H9 (cell line): ENCODE results near the gene WIF1. TPM values are rescaled to one million over a fixed set of nuclear protein-coding genes. Genes with fewer than 3 reads are reported as not detected.

Experiments
- DNase-seq: peaks from one replicate; pipeline ENCODE4 v3.0.0-alpha.2; 2017
- H2AFZ ChIP-seq: one replicate; pipeline ENCODE4 v1.6.1; 2013; ENCODE audit warnings: mild to moderate bottlenecking, low read length, control low read depth, moderate library complexity
- H2AK5ac ChIP-seq: 2 replicates; pipeline ENCODE4 v1.6.1; 2013; ENCODE audit warnings: low read length, control low read depth, mixed read lengths; ENCODE audit not compliant: insufficient read length
- H2BK120ac ChIP-seq: one replicate; pipeline ENCODE4 v1.6.1; 2013; ENCODE audit warnings: low read depth, mild to moderate bottlenecking, low read length, control low read depth, inconsistent platforms; ENCODE audit not compliant: poor library complexity, severe bottlenecking
- H2BK12ac ChIP-seq: 2 replicates; pipeline ENCODE4 v1.6.1; 2013; ENCODE audit warnings: low read length, control low read depth, mixed read lengths, low read depth; ENCODE audit not compliant: insufficient read length
- H2BK15ac ChIP-seq: 2 replicates; pipeline ENCODE4 v1.6.1; 2013; ENCODE audit warnings: low read depth, low read length, control low read depth
- H2BK20ac ChIP-seq: one replicate; pipeline ENCODE4 v1.6.1; 2013; ENCODE audit warnings: low read depth, mild to moderate bottlenecking, low read length, control low read depth, inconsistent platforms; ENCODE audit not compliant: poor library complexity, severe bottlenecking
- H2BK5ac ChIP-seq: 2 replicates; pipeline ENCODE4 v1.6.1; 2013; ENCODE audit warnings: low read length, control low read depth, mixed read lengths; ENCODE audit not compliant: insufficient read length
- H3K14ac ChIP-seq: 2 replicates; pipeline ENCODE4 v1.6.1; 2013; ENCODE audit warnings: low read length, control low read depth; ENCODE audit not compliant: insufficient read depth
- H3K18ac ChIP-seq: 2 replicates; pipeline ENCODE4 v1.6.1; 2013; ENCODE audit warnings: low read depth, mild to moderate bottlenecking, mixed read lengths, low read length, control low read depth; ENCODE audit not compliant: insufficient read length
- H3K23ac ChIP-seq: 2 replicates; pipeline ENCODE4 v1.6.1; 2013; ENCODE audit warnings: low read length, control low read depth, mixed read lengths, low read depth; ENCODE audit not compliant: insufficient read length
- H3K23me2 ChIP-seq: 2 replicates; pipeline ENCODE4 v1.6.1; 2013; ENCODE audit warnings: low read depth, mild to moderate bottlenecking, mixed read lengths, low read length, control low read depth; ENCODE audit not compliant: insufficient read length, poor library complexity, severe bottlenecking
- H3K27ac ChIP-seq: 2 replicates; pipeline ENCODE4 v1.5.1; 2013; ENCODE audit warnings: low read length, control low read depth, mixed read lengths, low read depth; ENCODE audit not compliant: insufficient read length
- H3K27me3 ChIP-seq: 2 replicates; pipeline ENCODE4 v1.6.1; 2013; ENCODE audit warnings: low read length, control low read depth, inconsistent platforms; ENCODE audit not compliant: insufficient read depth
- H3K4ac ChIP-seq: 2 replicates; pipeline ENCODE4 v1.6.1; 2013; ENCODE audit warnings: low read depth, mild to moderate bottlenecking, control low read depth, inconsistent platforms, low read length, moderate library complexity
- H3K4me1 ChIP-seq: 2 replicates; pipeline ENCODE4 v1.6.1; 2013; ENCODE audit warnings: low read length, control low read depth, inconsistent platforms; ENCODE audit not compliant: insufficient read depth
- H3K4me2 ChIP-seq: 2 replicates; pipeline ENCODE4 v1.6.1; 2013; ENCODE audit warnings: low read length, control low read depth, mixed read lengths; ENCODE audit not compliant: insufficient read length, insufficient read depth
- H3K56ac ChIP-seq: 2 replicates; pipeline ENCODE4 v1.6.1; 2013; ENCODE audit warnings: low read depth, mild to moderate bottlenecking, mixed read lengths, low read length, control low read depth; ENCODE audit not compliant: insufficient read length
- H3K79me1 ChIP-seq: 2 replicates; pipeline ENCODE4 v1.6.1; 2013; ENCODE audit warnings: low read depth, mild to moderate bottlenecking, moderate library complexity, low read length, control low read depth, inconsistent platforms; ENCODE audit not compliant: insufficient read depth, poor library complexity, severe bottlenecking
- H3K79me2 ChIP-seq: 2 replicates; pipeline ENCODE4 v1.6.1; 2013; ENCODE audit warnings: low read length, control low read depth, inconsistent platforms; ENCODE audit not compliant: insufficient read depth
- H3K9ac ChIP-seq: 2 replicates; pipeline ENCODE4 v1.6.1; 2013; ENCODE audit warnings: low read length, control low read depth, mixed read lengths; ENCODE audit not compliant: insufficient read length; ENCODE audit errors: extremely low read depth
- H3K9me3 ChIP-seq: one replicate; pipeline ENCODE4 v1.6.1; 2013; ENCODE audit warnings: low read depth, low read length, inconsistent platforms; ENCODE audit not compliant: control insufficient read depth
- H3T11ph ChIP-seq: one replicate; pipeline ENCODE4 v1.6.1; 2013; ENCODE audit warnings: mild to moderate bottlenecking, low read length, control low read depth, inconsistent platforms
- H4K20me1 ChIP-seq: one replicate; pipeline ENCODE4 v1.6.1; 2013; ENCODE audit not compliant: control insufficient read depth, insufficient read length, insufficient read depth
- H4K5ac ChIP-seq: 2 replicates; pipeline ENCODE4 v1.6.1; 2013; ENCODE audit warnings: low read depth, mild to moderate bottlenecking, mixed read lengths, low read length, control low read depth; ENCODE audit not compliant: insufficient read length
- H4K8ac ChIP-seq: replicated peaks from 2 replicates; pipeline ENCODE4 v1.6.1; 2013; ENCODE audit warnings: low read length, control low read depth, mixed read lengths, low read depth; ENCODE audit not compliant: insufficient read length
- H4K91ac ChIP-seq: 2 replicates; pipeline ENCODE4 v1.6.1; 2013; ENCODE audit warnings: low read depth, mild to moderate bottlenecking, moderate library complexity, mixed read lengths, low read length, control low read depth; ENCODE audit not compliant: insufficient read length
- H3K27ac Mint-ChIP-seq, 3 experiments: 2 replicates in 2 of 3; 3 replicates in 1 of 3; pipeline ENCODE4 v1.8.0; 2020 to 2021; ENCODE audit warnings: mixed read lengths in 3 of 3, mild to moderate bottlenecking in 1 of 3, moderate library complexity in 1 of 3
- H3K27me3 Mint-ChIP-seq: 2 replicates; pipeline ENCODE4 v1.8.0; 2021; ENCODE audit warnings: low read depth, mild to moderate bottlenecking, moderate library complexity, mixed read lengths
- H3K36me3 Mint-ChIP-seq, 3 experiments: 2 replicates in 2 of 3; 3 replicates in 1 of 3; pipeline ENCODE4 v1.8.0; 2020 to 2021; ENCODE audit warnings: low read depth in 3 of 3, mixed read lengths in 3 of 3; ENCODE audit not compliant: insufficient read depth in 1 of 3
- H3K4me1 Mint-ChIP-seq, 2 experiments: 2 replicates each; pipeline ENCODE4 v1.8.0; 2020; ENCODE audit warnings: mixed read lengths in 2 of 2
- H3K4me3 Mint-ChIP-seq, 2 experiments: 2 replicates in 1 of 2; 3 replicates in 1 of 2; pipeline ENCODE4 v1.8.0; 2020 to 2021; ENCODE audit warnings: mild to moderate bottlenecking in 2 of 2, mixed read lengths in 2 of 2, moderate library complexity in 1 of 2
- H3K9me3 Mint-ChIP-seq, 2 experiments: 2 replicates in 1 of 2; 3 replicates in 1 of 2; pipeline ENCODE4 v1.8.0; 2020; ENCODE audit warnings: mild to moderate bottlenecking in 2 of 2, mixed read lengths in 2 of 2, moderate library complexity in 1 of 2
- WGBS: extraction: QIAGEN DNeasy Blood & Tissue Kit; methylation state at CpG from one replicate; pipeline ENCODE4 v1.1.7; 2013; ENCODE audit warnings: missing lambda C conversion rate, low lambda C conversion rate, mixed read lengths; ENCODE audit not compliant: insufficient read length; ENCODE audit errors: extremely low coverage; 5-methylcytosine and 5-hydroxymethylcytosine counted together
- total RNA-seq: library from RNA; stranded (reverse); gene quantifications from 2 replicates; pipeline ENCODE4 v1.2.1, GENCODE V29; 2021
- TF ChIP-seq, protein P1 (sequence below): fragments of 200-600 bp; sonication (generic); conservative IDR thresholded peaks from 3 replicates; pipeline ENCODE4 v1.8.0; 2021; ENCODE audit warnings: antibody characterized with exemption, mild to moderate bottlenecking

Gene WIF1
- total RNA-seq, 1 experiment from 2014 or later: 0.98 TPM

DNA sequence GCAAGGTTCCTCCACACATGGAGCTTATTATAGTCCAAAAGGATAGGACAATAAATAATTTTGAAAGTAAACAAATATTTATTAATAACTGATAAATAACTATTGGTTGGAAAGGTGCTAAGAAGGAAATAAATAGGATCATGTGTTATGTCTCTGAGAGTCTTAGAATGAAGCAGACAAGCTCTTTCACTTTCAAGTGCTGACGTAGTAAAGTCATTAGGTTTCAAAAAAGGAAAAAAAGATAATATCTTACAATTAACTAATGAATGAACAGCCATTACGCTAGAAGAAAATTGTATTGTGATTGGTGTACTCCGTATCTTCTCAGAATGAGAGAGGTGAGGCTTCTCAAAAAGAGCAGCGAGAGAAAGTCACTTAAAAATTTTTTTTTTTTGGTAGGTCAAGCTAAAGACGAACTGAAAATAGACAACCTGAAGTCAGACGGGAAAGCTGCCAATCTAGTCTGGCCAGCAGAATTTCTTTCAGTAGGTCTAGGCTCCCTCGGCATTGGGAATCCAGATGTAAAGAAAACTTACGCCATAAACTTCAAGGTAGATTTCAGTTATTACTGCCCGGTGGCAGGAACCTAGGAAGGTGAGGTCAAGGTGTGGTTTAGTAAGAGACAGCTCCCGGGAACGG lies 47.7 kb upstream of the WIF1 start:
- peak overlapping the region; percentile 19; the same call in 1 of the 2 replicates for H3K14ac ChIP-seq
- H3K23ac ChIP-seq: no peak overlapping the region
- peaks cover 16 to 23% of the 10 kb centered on the region in 2 experiments for H3K4me1 Mint-ChIP-seq

More for the DNA sequence above, 47.7 kb upstream of the WIF1 start:
- no peaks in the 10 kb centered on the region for H3K9me3 ChIP-seq
- no peaks in the 10 kb centered on the region for H3K27me3 ChIP-seq
- no peak overlapping the region for H4K91ac ChIP-seq
- H3K79me2 ChIP-seq: peaks cover 23% of the 10 kb centered on the region
- WGBS: no CpG with 5 or more reads among the region's 11 CpGs
- H3K36me3 Mint-ChIP-seq: peaks cover 5 to 8% (median 7%) of the 10 kb centered on the region in 3 experiments; a peak in 5 of 7 replicates
- H3K79me1 ChIP-seq: peaks cover 8% of the 10 kb centered on the region
- H2BK12ac ChIP-seq: no peak overlapping the region
- H4K5ac ChIP-seq: no peak overlapping the region
- H2BK5ac ChIP-seq: no peak overlapping the region
- H4K20me1 ChIP-seq: no peaks in the 10 kb centered on the region
- no peak overlapping the region for H3K27ac ChIP-seq
- H3K4me3 Mint-ChIP-seq: peak overlapping the region; percentile 97 to 99
- no peak for DNase-seq
- H3K18ac ChIP-seq: peak overlapping the region; percentile 16
- no peaks in the 10 kb centered on the region; the same call in 1 of the 2 replicates for H3K4me1 ChIP-seq
- peak overlapping the region; percentile 98 for H3K4me2 ChIP-seq
- H3K27me3 Mint-ChIP-seq: peaks cover 28% of the 10 kb centered on the region
- H2AK5ac ChIP-seq: no peak overlapping the region
- H2AFZ ChIP-seq: peak overlapping the region; percentile 78
- peak overlapping the region; percentile 10 for H3K9ac ChIP-seq
- no peak overlapping the region for H4K8ac ChIP-seq
- TF ChIP-seq, protein P1, sequence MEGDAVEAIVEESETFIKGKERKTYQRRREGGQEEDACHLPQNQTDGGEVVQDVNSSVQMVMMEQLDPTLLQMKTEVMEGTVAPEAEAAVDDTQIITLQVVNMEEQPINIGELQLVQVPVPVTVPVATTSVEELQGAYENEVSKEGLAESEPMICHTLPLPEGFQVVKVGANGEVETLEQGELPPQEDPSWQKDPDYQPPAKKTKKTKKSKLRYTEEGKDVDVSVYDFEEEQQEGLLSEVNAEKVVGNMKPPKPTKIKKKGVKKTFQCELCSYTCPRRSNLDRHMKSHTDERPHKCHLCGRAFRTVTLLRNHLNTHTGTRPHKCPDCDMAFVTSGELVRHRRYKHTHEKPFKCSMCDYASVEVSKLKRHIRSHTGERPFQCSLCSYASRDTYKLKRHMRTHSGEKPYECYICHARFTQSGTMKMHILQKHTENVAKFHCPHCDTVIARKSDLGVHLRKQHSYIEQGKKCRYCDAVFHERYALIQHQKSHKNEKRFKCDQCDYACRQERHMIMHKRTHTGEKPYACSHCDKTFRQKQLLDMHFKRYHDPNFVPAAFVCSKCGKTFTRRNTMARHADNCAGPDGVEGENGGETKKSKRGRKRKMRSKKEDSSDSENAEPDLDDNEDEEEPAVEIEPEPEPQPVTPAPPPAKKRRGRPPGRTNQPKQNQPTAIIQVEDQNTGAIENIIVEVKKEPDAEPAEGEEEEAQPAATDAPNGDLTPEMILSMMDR: no peak
- peaks cover 5 to 12% of the 10 kb centered on the region in 2 experiments; a peak in 4 of 5 replicates for H3K9me3 Mint-ChIP-seq
- H3K27ac Mint-ChIP-seq: peak overlapping the region; percentile 96 to 99 (median 98)
- H3K56ac ChIP-seq: no peak overlapping the region
- H3K4ac ChIP-seq: no peak overlapping the region
- H3T11ph ChIP-seq: no peak overlapping the region
- no peak overlapping the region for H2BK20ac ChIP-seq
- H2BK15ac ChIP-seq: no peak overlapping the region
- peaks cover 16% of the 10 kb centered on the region for H3K23me2 ChIP-seq
- no peak overlapping the region for H2BK120ac ChIP-seq
